SK-N-SH treated with all-trans-retinoic acid at 6 μM for 48 hours (cell line): ENCODE results near the gene PHYHD1.

ENCODE experiments used
- ARNTL ChIP-seq: fragments of 450-650 bp; formaldehyde crosslinking; IDR thresholded peaks from 2 replicates; pipeline ENCODE4 v1.5.0; 2020; ENCODE audit warnings: low read depth, mild to moderate bottlenecking, moderate library complexity, borderline replicate concordance
- CREB5 ChIP-seq: fragments of 250-450 bp; sonication (Bioruptor Pico); IDR thresholded peaks from 2 replicates; pipeline ENCODE4 v1.5.1; 2020; ENCODE audit warnings: low read depth, mild to moderate bottlenecking, moderate library complexity
- CSDC2 ChIP-seq: fragments of 250-450 bp; sonication (Bioruptor Pico); IDR thresholded peaks from 2 replicates; pipeline ENCODE4 v1.5.0; 2020; ENCODE audit warnings: mild to moderate bottlenecking, moderate library complexity
- ISL1 ChIP-seq: fragments of 250-450 bp; sonication (Bioruptor Pico); IDR thresholded peaks from 2 replicates; pipeline ENCODE4 v2.1.2; 2022; ENCODE audit warnings: mild to moderate bottlenecking, moderate library complexity
- OSR1 ChIP-seq: fragments of 250-450 bp; sonication (Bioruptor Pico); IDR thresholded peaks from 2 replicates; pipeline ENCODE4 v1.8.0; 2022; ENCODE audit warnings: moderate library complexity, mild to moderate bottlenecking, inconsistent platforms
- PATZ1 ChIP-seq: fragments of 250-450 bp; sonication (Bioruptor Pico); IDR thresholded peaks from 2 replicates; pipeline ENCODE4 v1.8.0; 2020; ENCODE audit warnings: mild to moderate bottlenecking, moderate library complexity, borderline replicate concordance
- POU6F1 ChIP-seq: fragments of 250-450 bp; sonication (Bioruptor Pico); IDR thresholded peaks from 2 replicates; pipeline ENCODE4 v1.8.0; 2021; ENCODE audit warnings: low read depth, mild to moderate bottlenecking, moderate library complexity, borderline replicate concordance
- RARB ChIP-seq: fragments of 250-450 bp; sonication (Bioruptor Pico); IDR thresholded peaks from 2 replicates; pipeline ENCODE4 v1.8.0; 2021; ENCODE audit warnings: mild to moderate bottlenecking, moderate library complexity
- TSHZ2 ChIP-seq: fragments of 250-450 bp; sonication (Bioruptor Pico); IDR thresholded peaks from 2 replicates; pipeline ENCODE4 v1.5.0; 2020; ENCODE audit warnings: mild to moderate bottlenecking, moderate library complexity
- ZFP3 ChIP-seq: fragments of 250-450 bp; sonication (Bioruptor Pico); IDR thresholded peaks from 2 replicates; pipeline ENCODE4 v1.5.0; 2020; ENCODE audit warnings: mild to moderate bottlenecking, moderate library complexity
- ZFP30 ChIP-seq: fragments of 450-650 bp; formaldehyde crosslinking; IDR thresholded peaks from 2 replicates; pipeline ENCODE4 v1.5.0; 2022; ENCODE audit warnings: mild to moderate bottlenecking, moderate library complexity
- ZNF8 ChIP-seq: fragments of 450-650 bp; formaldehyde crosslinking; IDR thresholded peaks from 2 replicates; pipeline ENCODE4 v1.5.0; 2020; ENCODE audit warnings: mild to moderate bottlenecking, moderate library complexity

GRCh38 chr9:128886211-128886891 lies 34.4 kb upstream of the PHYHD1 start:
- TF ChIP-seq RARB (CRISPR knock-in tag) (no peak), TSHZ2 (CRISPR knock-in tag) (no peak), ZFP30 (CRISPR knock-in tag) (no peak), ISL1 (CRISPR knock-in tag) (no peak), ZNF8 (no peak), ZFP3 (no peak), ARNTL (no peak), CREB5 (CRISPR knock-in tag) (no peak), PATZ1 (CRISPR knock-in tag) (no peak), CSDC2 (CRISPR knock-in tag) (no peak), POU6F1 (CRISPR knock-in tag) (no peak), OSR1 (CRISPR knock-in tag) (no peak)
